ENCODE measurements around the gene FAIM. TPM values are rescaled to one million over a fixed set of nuclear protein-coding genes. Genes with fewer than 3 reads are reported as not detected.
"Not testable (repeated sequence)": the region's sequence is repeated elsewhere in the genome, so short reads cannot be mapped to it uniquely, and the experiment has no call there.

FAIM gene
- total and polyA plus RNA-seq, 4 donors = 14.9 to 28.6 (median 19.4) TPM

DNA sequence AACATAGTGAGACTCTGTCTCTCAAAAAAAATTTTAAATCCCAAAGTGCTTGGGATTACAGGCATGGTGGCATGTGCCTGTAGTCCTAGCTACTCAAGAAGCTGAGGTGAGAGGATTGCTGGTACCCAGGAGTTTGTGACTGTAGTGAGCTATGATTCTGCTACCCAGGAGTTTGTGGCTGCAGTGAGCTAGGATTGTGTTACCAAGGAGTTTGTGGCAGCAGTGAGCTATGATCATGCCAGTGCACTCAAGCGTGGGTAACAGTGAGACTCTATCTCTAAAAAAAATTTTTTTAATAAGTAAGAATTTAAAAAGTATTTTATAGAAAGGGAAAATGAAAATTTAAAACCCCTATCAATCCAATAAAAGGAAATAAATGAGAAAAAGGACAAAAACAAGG, 69.5 kb downstream of the FAIM start:
- 97 to 100% methylated on average over 1 of the region's 1 CpG for WGBS, 2 donors
- Histone ChIP-seq H3K4me3 (no peak overlapping the region), H3K36me3 (ENCODE audit: control insufficient read depth in 4 of 4, insufficient read depth in 4 of 4, low read length in 4 of 4) (peaks cover 0 to 9% (median 7%) of the 10 kb centered on the region in 4 donors), H3K27me3 (ENCODE audit: control insufficient read depth in 3 of 3, insufficient read depth in 3 of 3, low read length in 2 of 3) (no peaks in the 10 kb centered on the region), H3K27ac (ENCODE audit: low read depth in 1 of 2, low read length in 1 of 2) (no peak overlapping the region), H3K9me3 (ENCODE audit: control insufficient read depth in 4 of 4, insufficient read depth in 3 of 4, low read length in 3 of 4) (peaks cover 0 to 4% (median 0%) of the 10 kb centered on the region in 4 donors), H3K4me1 (ENCODE audit: control insufficient read depth in 5 of 5, insufficient read depth in 5 of 5, low read length in 5 of 5) (no peaks in the 10 kb centered on the region), H3K9ac (ENCODE audit: insufficient read depth in 1 of 2, low read length in 2 of 2) (no peak overlapping the region)
- TF ChIP-seq, protein P1, sequence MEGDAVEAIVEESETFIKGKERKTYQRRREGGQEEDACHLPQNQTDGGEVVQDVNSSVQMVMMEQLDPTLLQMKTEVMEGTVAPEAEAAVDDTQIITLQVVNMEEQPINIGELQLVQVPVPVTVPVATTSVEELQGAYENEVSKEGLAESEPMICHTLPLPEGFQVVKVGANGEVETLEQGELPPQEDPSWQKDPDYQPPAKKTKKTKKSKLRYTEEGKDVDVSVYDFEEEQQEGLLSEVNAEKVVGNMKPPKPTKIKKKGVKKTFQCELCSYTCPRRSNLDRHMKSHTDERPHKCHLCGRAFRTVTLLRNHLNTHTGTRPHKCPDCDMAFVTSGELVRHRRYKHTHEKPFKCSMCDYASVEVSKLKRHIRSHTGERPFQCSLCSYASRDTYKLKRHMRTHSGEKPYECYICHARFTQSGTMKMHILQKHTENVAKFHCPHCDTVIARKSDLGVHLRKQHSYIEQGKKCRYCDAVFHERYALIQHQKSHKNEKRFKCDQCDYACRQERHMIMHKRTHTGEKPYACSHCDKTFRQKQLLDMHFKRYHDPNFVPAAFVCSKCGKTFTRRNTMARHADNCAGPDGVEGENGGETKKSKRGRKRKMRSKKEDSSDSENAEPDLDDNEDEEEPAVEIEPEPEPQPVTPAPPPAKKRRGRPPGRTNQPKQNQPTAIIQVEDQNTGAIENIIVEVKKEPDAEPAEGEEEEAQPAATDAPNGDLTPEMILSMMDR (IDR thresholded peaks at IDR 0.05; ENCODE audit: control extremely low read depth, extremely low read depth) = no peak
- ATAC-seq (ENCODE audit: insufficient read depth, low FRiP score) (no peak), DNase-seq (no peak)

DNA sequence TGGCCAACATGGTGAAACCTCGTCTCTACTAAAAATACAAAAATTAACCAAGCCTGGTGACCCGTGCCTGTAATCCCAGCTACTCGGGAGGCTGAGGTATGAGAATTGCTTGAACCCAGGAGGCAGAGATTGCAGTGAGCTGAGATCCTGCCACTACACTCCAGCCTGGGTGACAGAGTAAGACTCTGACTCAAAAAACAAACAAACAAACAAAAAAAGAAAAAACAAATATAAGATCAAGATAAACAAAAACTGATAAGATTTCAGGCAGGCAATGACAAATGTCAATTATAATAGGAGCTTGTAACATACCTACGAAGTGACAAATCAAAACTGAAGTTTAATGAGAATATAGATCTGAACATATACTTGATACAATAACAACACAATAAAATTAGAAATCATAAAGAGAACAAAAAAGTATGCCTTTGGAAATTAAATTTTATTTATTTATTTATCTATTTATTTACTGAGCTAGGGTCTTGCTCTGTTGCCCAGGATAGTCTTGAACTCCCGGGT, 70.4 kb downstream of the FAIM start:
- Histone ChIP-seq H3K27me3 (ENCODE audit: control insufficient read depth in 3 of 3, insufficient read depth in 3 of 3, low read length in 2 of 3) (no peaks in the 10 kb centered on the region), H3K4me1 (ENCODE audit: control insufficient read depth in 5 of 5, insufficient read depth in 5 of 5, low read length in 5 of 5) (no peaks in the 10 kb centered on the region), H3K4me3 (no peak overlapping the region), H3K36me3 (ENCODE audit: control insufficient read depth in 4 of 4, insufficient read depth in 4 of 4, low read length in 4 of 4) (peaks cover 0 to 9% (median 7%) of the 10 kb centered on the region in 4 donors), H3K9ac (ENCODE audit: insufficient read depth in 1 of 2, low read length in 2 of 2) (no peak overlapping the region), H3K9me3 (ENCODE audit: control insufficient read depth in 4 of 4, insufficient read depth in 3 of 4, low read length in 3 of 4) (peaks cover 0 to 4% (median 0%) of the 10 kb centered on the region in 4 donors), H3K27ac (ENCODE audit: low read depth in 1 of 2, low read length in 1 of 2) (no peak overlapping the region)
- DNase-seq (no peak), ATAC-seq (ENCODE audit: insufficient read depth, low FRiP score) (no peak)
- TF ChIP-seq, protein P1 (IDR thresholded peaks at IDR 0.05; ENCODE audit: control extremely low read depth, extremely low read depth) = no peak
- WGBS, 2 donors = 92 to 95% methylated on average over 5 of the region's 5 CpGs

DNA sequence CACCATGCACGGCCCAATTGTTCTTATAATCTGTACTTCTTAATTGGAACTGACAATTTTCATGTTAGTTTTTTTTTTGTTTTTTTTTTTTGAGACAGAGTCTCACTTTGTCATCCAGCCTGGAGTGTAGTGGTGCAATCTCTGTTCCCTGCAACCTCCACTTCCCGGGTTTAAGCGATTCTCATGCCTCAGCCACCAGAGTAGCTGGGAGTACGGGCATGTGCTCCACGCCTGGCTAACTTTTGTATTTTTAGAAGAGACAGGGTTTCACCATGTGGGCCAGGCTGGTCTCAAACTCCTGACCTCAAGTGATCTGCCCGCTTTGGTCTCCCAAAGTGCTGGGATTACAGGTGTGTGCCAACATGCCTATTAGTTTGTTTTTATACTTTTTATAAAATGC, 72.4 kb downstream of the FAIM start:
- not testable (repeated sequence) for H3K27ac ChIP-seq (ENCODE audit: low read depth in 1 of 2, low read length in 1 of 2); H3K9ac ChIP-seq (ENCODE audit: insufficient read depth in 1 of 2, low read length in 2 of 2); H3K9me3 ChIP-seq (ENCODE audit: control insufficient read depth in 4 of 4, insufficient read depth in 3 of 4, low read length in 3 of 4); H3K4me3 ChIP-seq; H3K4me1 ChIP-seq (ENCODE audit: control insufficient read depth in 5 of 5, insufficient read depth in 5 of 5, low read length in 5 of 5); DNase-seq; H3K36me3 ChIP-seq (ENCODE audit: control insufficient read depth in 4 of 4, insufficient read depth in 4 of 4, low read length in 4 of 4); H3K27me3 ChIP-seq (ENCODE audit: control insufficient read depth in 3 of 3, insufficient read depth in 3 of 3, low read length in 2 of 3); ATAC-seq (ENCODE audit: insufficient read depth, low FRiP score)
- 96 to 97% methylated on average over 6 of the region's 6 CpGs for WGBS, 2 donors

DNA sequence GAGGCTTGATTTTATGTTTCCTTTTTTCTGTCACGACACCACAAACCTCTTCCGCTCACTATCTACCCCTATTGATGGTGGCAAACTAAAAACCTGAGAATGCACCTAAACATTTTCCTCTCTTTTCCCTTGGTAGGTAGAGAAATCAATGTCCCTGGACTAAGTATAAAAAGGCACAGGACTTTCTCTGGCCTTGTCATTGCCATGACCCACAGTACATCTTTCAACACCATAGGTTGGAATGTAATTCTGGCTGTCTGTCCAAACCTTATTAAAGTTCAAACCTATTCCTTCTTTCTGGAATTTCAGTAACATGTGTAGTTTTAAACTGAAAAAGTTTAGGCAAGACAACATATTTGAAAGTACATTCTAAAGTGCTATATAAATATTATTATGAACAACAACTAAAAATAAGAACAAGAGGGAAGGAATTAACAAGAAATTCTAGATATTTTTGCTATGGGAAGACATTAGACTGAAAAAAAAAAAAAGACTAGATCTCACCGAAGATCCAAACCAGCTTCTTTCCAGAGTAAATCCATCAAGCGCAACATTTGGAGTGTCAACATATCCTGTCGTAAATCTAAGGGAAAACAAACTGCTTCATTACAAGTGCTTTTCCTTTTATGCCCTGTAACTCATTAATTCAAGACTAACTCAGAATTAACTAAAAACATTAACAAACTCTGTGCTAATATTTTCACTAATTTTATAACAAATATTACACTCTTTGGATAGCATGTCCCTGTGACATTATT, 73.1 kb downstream of the FAIM start:
- Histone ChIP-seq H3K9ac (ENCODE audit: insufficient read depth in 1 of 2, low read length in 2 of 2) (no peak overlapping the region), H3K27ac (ENCODE audit: low read depth in 1 of 2, low read length in 1 of 2) (no peak overlapping the region), H3K27me3 (ENCODE audit: control insufficient read depth in 3 of 3, insufficient read depth in 3 of 3, low read length in 2 of 3) (no peaks in the 10 kb centered on the region), H3K9me3 (ENCODE audit: control insufficient read depth in 4 of 4, insufficient read depth in 3 of 4, low read length in 3 of 4) (peaks cover 0 to 3% (median 0%) of the 10 kb centered on the region in 4 donors), H3K4me1 (ENCODE audit: control insufficient read depth in 5 of 5, insufficient read depth in 5 of 5, low read length in 5 of 5) (peaks cover 0 to 1% (median 0%) of the 10 kb centered on the region in 5 donors), H3K4me3 (no peak overlapping the region), H3K36me3 (ENCODE audit: control insufficient read depth in 4 of 4, insufficient read depth in 4 of 4, low read length in 4 of 4) (peaks cover 0 to 6% (median 2%) of the 10 kb centered on the region in 4 donors)
- DNase-seq (no peak), ATAC-seq (ENCODE audit: insufficient read depth, low FRiP score) (no peak)
- TF ChIP-seq, protein P1 (IDR thresholded peaks at IDR 0.05; ENCODE audit: control extremely low read depth, extremely low read depth) = no peak
- 64 to 73% methylated on average over 5 of the region's 5 CpGs for WGBS, 2 donors
